ENCODE results near the gene SHD.
"Not testable (repeated sequence)": the region's sequence is repeated elsewhere in the genome, so short reads cannot be mapped to it uniquely, and the experiment has no call there.

SHD gene

DNA sequence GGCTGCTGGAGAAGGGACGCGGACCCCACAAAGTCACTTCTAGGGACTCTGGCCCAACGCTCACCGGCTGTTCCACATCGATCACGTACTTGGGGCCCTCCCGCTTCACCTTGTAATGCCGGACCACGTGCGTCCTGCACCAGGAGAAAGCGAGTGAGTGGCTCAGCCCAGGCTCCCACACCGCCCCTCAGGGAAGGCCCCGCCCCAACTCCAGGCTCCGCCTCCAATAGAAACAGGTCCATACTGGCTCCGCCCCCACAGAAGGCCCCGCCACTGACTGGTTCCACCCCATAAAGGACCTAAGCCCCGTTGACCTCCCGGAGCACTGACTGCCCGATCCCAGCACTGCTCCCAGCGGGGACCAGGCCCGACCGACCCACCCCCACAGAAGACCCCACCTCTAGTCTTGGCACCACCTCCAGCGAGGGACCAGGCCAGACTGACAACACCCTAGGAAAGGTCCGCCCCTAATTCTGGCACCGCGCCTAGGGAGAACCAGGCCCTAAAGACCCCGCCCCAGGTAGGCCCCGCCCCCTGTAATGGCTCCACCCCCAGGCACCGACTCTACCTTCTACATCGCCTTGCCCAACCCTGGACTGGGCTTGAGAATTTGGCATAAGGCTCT lies 48.3 kb downstream of the SHD start:
- no peak for DNase-seq (ENCODE audit: low read depth)

DNA sequence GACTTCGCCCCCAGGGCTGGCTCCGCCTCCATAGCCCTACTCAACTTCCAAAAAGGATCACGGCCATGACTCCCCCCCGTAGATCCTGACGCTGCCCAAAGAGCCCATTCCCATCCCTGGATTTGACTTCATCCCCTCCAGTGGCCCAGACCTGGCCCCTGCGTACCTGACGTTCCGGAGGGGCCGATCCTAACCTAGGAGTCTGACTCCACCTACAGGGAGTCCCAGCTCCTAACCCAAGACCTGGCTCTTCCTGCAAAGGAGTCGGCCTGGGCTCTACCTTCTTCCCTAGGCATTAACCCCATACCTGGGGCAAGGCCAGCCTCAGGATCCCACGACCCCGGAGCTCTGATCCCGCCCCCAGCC lies 48.8 kb downstream of the SHD start:
- DNase-seq (ENCODE audit: low read depth): no peak

GRCh38 chr19:4328243-4328990 lies 49.4 kb downstream of the SHD start:
- DNase-seq (ENCODE audit: low read depth): peak; percentile 94

DNA sequence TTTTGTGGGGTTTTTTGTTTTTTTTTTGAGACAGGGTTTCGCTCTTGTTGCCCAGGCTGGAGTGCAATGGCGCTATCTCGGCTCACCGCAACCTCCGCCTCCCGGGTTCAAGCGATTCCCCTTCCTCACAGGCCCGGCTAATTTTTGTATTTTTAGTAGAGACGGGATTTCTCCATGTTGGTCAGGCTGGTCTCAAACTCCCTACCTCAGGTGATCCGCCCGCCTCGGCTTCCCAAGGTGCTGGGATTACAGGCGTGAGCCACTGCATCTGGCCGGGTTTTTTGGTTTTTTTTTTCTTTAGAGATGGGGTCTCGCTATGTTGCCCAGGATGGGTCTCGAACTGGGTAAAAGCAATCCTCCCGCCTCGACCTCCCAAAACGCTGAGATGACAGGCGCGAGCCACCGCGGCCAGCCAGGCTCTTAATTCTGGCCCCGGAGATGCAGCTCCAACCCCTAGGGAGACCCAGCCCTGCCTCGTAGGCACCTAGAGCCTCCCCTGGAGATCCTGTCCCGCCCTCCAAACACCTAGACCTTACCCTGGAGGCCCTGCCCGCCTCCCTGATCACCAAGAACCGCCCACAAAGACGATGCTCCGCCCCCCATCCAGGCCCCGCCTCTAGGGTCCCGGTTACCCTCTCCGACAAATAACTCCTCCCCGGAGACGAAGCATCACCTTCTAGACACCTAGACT lies 50.1 kb downstream of the SHD start:
- not testable (repeated sequence) for DNase-seq (ENCODE audit: low read depth)

- DNase-seq (ENCODE audit: low read depth): no peak
Measured at GRCh38 chr19:4329858-4330257, 50.8 kb downstream of the SHD start.

- DNase-seq (ENCODE audit: low read depth): no peak
Measured at GRCh38 chr19:4334929-4335570, 56.0 kb downstream of the SHD start.

DNA sequence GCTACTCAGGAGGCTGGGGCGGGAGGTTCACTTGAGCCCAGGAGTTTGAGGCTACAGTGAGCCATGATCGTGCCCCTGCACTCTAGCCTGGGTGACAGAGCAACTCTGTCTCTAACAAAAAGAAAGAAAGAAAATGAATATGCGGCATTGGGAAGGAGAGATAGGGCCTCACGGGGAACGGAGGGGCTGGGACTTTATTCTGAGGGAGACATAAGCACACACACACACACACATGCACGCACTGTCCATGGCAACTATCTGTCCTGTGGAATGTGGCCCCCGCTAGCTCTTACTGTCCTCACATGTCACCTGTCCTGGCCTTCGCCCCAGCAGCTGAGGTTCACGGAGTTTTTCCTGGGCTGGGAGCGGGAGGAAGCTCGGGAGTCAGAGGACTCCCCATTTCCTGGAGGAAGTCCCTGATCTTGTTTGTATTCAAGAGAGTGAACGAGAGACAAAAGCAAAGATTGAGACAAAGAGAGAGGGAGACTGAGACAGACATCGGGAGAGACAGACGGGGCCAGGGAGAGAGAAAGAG lies 58.9 kb downstream of the SHD start:
- no peak for DNase-seq (ENCODE audit: low read depth)

- DNase-seq (ENCODE audit: low read depth): no peak
Measured at GRCh38 chr19:4338441-4339355, 59.6 kb downstream of the SHD start, which contains the start of gene STAP2. Gene STAP2, minus strand, starts transcription at chr19:4338827. Its CDS starts 74 bp downstream, at chr19:4338753.

Data from fibroblast of the conjunctiva (primary cell).